ENCODE results near the gene ANO6.

ANO6 gene

GRCh38 chr12:45458238-45458637 is 242.3 kb downstream of the ANO6 start:
- no peak overlapping the region for H3K4me3 ChIP-seq (ENCODE audit: low read depth, low read length)
- no peak for DNase-seq (ENCODE audit: low read depth, low spot score)
- TF ChIP-seq CTCF (IDR thresholded peaks at IDR 0.05; ENCODE audit: low read depth, low read length) = no peak
- in situ Hi-C loops (cut with HindIII; ENCODE audit: low sequenced_read_pairs) = no loop called here

- no peak for TF ChIP-seq CTCF (IDR thresholded peaks at IDR 0.05; ENCODE audit: low read depth, low read length)
- in situ Hi-C loops (cut with HindIII; ENCODE audit: low sequenced_read_pairs) = no loop called here
- no peak overlapping the region for H3K4me3 ChIP-seq (ENCODE audit: low read depth, low read length)
- DNase-seq (ENCODE audit: low read depth, low spot score) = peak; percentile 53
Observed at GRCh38 chr12:45458854-45459807, 243.2 kb downstream of the ANO6 start.

GRCh38 chr12:45462506-45462905 is 246.6 kb downstream of the ANO6 start:
- no peak for TF ChIP-seq CTCF (IDR thresholded peaks at IDR 0.05; ENCODE audit: low read depth, low read length)
- no peak for DNase-seq (ENCODE audit: low read depth, low spot score)
- in situ Hi-C loops (cut with HindIII; ENCODE audit: low sequenced_read_pairs) = no loop called here
- H3K4me3 ChIP-seq (ENCODE audit: low read depth, low read length) = no peak overlapping the region

GRCh38 chr12:45464699-45465098 is 248.8 kb downstream of the ANO6 start:
- no peak for DNase-seq (ENCODE audit: low read depth, low spot score)
- TF ChIP-seq CTCF (IDR thresholded peaks at IDR 0.05; ENCODE audit: low read depth, low read length) = no peak

GRCh38 chr12:45468751-45469615 is 253.1 kb downstream of the ANO6 start:
- H3K4me3 ChIP-seq (ENCODE audit: low read depth, low read length) = no peak overlapping the region
- no peak for DNase-seq (ENCODE audit: low read depth, low spot score)
- no peak for TF ChIP-seq CTCF (IDR thresholded peaks at IDR 0.05; ENCODE audit: low read depth, low read length)
- in situ Hi-C loops (cut with HindIII; ENCODE audit: low sequenced_read_pairs) = no loop called here

More at GRCh38 chr12:45464699-45465098, 248.8 kb downstream of the ANO6 start:
- in situ Hi-C loops (cut with HindIII; ENCODE audit: low sequenced_read_pairs) = no loop called here
- no peak overlapping the region for H3K4me3 ChIP-seq (ENCODE audit: low read depth, low read length)

GRCh38 chr12:45469902-45470301 is 254.0 kb downstream of the ANO6 start:
- no peak for DNase-seq (ENCODE audit: low read depth, low spot score)
- no peak overlapping the region for H3K4me3 ChIP-seq (ENCODE audit: low read depth, low read length)
- no peak for TF ChIP-seq CTCF (IDR thresholded peaks at IDR 0.05; ENCODE audit: low read depth, low read length)
- in situ Hi-C loops (cut with HindIII; ENCODE audit: low sequenced_read_pairs) = no loop called here
